Limb (tissue), 2 donors: ENCODE measurements around the gene PRPF38A.
"Not testable (repeated sequence)": the region's sequence is repeated elsewhere in the genome, so short reads cannot be mapped to it uniquely, and the experiment has no call there.

Source experiments
- DNase-seq, 2 donors: peaks; one replicate each; pipeline ENCODE4 v3.0.0-alpha.2; 2016; ENCODE audit errors: extremely low spot score in 2 of 2

The PRPF38A gene

GRCh38 chr1:52404116-52404974 lies at the start of gene PRPF38A, which contains the start of gene ORC1:
TSS of gene PRPF38A (plus strand) at chr1:52404602. CDS start at chr1:52404750, 148 bp downstream.
TSS of gene ORC1 (minus strand) at chr1:52404423. CDS start at chr1:52402223, 2,200 bp downstream.
- DNase-seq: peak; percentile 97 to 99

GRCh38 chr1:52355436-52355835 lies 49.0 kb upstream of the PRPF38A start:
- DNase-seq: no peak

GRCh38 chr1:52355847-52356505 lies 48.4 kb upstream of the PRPF38A start:
- DNase-seq: no peak

- no peak for DNase-seq
Observed at GRCh38 chr1:52356818-52357355, 47.5 kb upstream of the PRPF38A start.

- no peak for DNase-seq
Observed at GRCh38 chr1:52357397-52357796, 47.0 kb upstream of the PRPF38A start.

GRCh38 chr1:52358851-52359497 lies 45.4 kb upstream of the PRPF38A start:
- no peak for DNase-seq

- no peak for DNase-seq
Observed at GRCh38 chr1:52359676-52360594, 44.5 kb upstream of the PRPF38A start.

- no peak for DNase-seq
Observed at GRCh38 chr1:52360595-52360968, 43.8 kb upstream of the PRPF38A start.

GRCh38 chr1:52364235-52364839 lies 40.1 kb upstream of the PRPF38A start:
- no peak for DNase-seq

- peak in 1 of 2 donors; percentile 50 for DNase-seq
Observed at GRCh38 chr1:52365071-52365745, 39.2 kb upstream of the PRPF38A start.

GRCh38 chr1:52365746-52366516 lies 38.5 kb upstream of the PRPF38A start, which contains the start of gene CC2D1B:
TSS of gene CC2D1B (minus strand) at chr1:52366205. CDS start at chr1:52364620, 1,585 bp downstream.
- DNase-seq: peak; percentile 96 to 99

GRCh38 chr1:52366517-52366827 lies 37.9 kb upstream of the PRPF38A start:
- DNase-seq: no peak

- no peak for DNase-seq
Observed at GRCh38 chr1:52367272-52367671, 37.1 kb upstream of the PRPF38A start.

GRCh38 chr1:52368383-52369172 lies 35.8 kb upstream of the PRPF38A start:
- peak; percentile 43 to 71 for DNase-seq

GRCh38 chr1:52369851-52370250 lies 34.6 kb upstream of the PRPF38A start:
- DNase-seq: not testable (repeated sequence)

GRCh38 chr1:52385376-52385775 lies 19.0 kb upstream of the PRPF38A start:
- no peak for DNase-seq

GRCh38 chr1:52386458-52386857 lies 17.9 kb upstream of the PRPF38A start:
- DNase-seq: no peak

- no peak for DNase-seq
Observed at GRCh38 chr1:52393174-52393573, 11.2 kb upstream of the PRPF38A start.
